IPS-NIHi7 (cell line): ENCODE results near the gene PTPRE.
A peak's percentile ranks its signal among the peaks of the same experiment; 100 is the strongest.

Experiments
- DNase-seq: peaks from one replicate; pipeline ENCODE4 v3.0.0; 2012; ENCODE audit warnings: mixed read lengths; ENCODE audit errors: extremely low spot score

PTPRE gene

GRCh38 chr10:128059266-128059981, 152.5 kb downstream of the PTPRE start:
- DNase-seq: no peak

- no peak for DNase-seq
Observed at GRCh38 chr10:128059982-128060293, 153.0 kb downstream of the PTPRE start.

DNA sequence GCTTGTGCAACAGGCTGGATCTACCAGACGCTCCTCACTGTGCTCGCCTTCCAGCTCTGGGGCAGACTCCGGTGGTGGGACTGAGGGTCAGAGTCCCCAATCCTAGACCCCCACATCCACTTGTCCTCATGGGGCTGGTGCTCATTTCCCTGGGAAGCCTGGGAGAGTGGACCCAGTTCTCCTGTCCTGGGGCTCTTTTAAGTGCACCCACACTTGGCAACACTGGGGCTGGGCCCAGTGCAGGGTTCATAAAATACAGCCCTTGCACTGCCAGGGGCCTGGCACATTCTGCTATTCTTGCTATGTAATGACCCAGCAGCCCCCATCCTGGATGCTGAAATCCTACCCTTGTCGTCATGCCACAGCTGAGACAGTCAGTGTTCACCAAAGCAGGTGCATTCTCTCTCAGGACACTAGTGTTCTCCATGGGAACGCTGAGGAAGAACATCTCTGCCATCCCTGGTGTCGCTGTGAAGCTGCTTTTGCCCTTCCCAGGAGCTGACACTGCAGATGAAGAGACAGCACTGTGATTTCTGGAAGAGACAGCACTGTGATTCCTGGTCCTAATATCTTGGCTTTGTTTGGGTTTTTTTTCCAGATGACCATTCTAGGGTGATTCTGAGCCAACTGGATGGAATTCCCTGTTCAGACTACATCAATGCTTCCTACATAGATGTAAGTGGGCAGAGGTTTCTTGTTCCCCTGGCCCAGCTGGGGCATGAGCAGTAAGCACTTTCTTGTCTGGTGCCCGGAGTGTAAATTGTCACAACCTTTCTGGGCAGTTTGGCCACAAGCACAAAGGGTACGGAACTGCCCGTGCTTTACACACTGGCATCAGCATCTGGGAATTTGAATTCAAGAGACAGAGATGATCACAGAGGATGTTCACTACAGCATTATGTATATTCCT, 153.7 kb downstream of the PTPRE start:
- DNase-seq: no peak

GRCh38 chr10:128061306-128062300, 154.7 kb downstream of the PTPRE start:
- DNase-seq: no peak

GRCh38 chr10:128062331-128062880, 155.5 kb downstream of the PTPRE start:
- DNase-seq: peak; percentile 45

DNA sequence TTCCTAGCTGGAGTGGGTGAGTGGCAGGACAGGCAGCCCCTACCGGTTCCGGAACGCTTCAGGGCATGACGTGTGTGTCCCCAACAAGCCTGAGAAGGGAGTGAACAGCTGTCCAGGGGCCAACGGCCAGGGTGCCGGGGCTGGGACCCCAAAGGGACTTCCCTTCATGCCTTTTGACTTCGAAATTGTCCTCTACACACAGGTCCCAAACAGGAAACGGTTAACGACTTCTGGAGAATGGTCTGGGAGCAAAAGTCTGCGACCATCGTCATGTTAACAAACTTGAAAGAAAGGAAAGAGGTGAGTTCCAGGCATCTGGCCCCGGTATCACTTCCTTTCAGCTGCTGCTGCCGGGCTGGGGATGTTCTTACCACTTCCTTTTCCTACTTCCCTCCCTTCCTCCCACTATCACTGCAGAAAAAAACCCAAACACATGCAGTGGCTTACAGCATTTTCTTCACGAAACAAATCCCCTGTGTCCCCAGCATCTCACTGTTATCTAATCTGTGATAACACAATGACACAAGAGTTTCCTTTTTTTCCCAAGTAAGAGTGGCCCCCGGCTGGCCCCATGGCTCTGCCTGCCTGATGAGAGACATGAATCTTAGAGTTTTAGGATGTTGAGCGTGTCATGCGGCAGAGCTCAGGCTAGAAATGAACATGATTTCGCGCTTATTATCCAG, 156.1 kb downstream of the PTPRE start:
- no peak for DNase-seq

DNA sequence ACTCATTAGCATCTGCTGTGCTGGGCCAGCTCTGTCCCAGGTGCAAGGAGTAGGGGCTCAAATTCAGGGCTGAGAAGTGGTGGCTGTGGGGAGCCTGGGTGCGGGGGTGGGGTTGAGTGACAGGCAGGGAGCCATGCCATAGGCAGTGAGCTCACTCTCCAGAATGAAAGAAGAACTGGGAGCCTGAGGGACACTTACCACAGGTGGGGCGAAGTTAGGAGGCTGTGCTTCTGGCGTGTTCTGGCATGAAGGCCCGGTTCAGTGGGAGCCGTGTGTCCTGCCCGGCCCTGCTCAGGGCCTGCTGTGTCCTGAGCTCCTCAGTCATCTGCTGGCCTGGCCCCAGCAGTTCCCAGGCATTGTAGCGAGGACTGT, 156.8 kb downstream of the PTPRE start:
- DNase-seq: no peak

GRCh38 chr10:128064108-128064969, 157.4 kb downstream of the PTPRE start:
- no peak for DNase-seq

DNA sequence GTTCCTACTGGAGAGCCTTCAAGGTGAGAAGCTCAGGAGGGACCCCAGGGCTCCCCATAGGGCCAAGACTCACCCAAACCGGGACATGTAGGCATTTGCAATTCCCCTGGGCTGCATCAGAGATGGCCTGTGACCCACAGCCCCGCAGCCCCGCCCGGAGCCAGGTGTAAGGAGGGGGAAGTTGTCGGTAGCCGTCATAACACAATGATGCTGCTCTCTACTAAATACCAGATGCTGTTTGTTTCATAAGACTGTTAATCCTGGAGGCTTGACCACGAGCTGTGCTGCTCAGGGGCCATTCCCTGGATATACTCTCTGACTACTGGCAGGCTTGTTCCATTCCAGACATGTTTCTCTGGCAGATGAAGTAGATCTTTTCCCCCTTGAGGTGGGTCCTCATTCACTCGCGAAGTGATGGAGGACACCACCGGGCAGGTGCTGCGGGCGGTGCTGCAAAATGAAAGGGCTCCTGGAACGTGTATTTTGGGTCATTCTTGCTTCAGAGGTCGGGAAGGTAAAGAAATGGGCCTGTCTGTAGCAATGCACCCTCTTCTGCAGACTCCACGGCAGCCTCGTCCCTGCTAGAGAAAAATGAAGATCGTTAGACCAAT, 158.2 kb downstream of the PTPRE start:
- no peak for DNase-seq

GRCh38 chr10:128065881-128066534, 159.1 kb downstream of the PTPRE start:
- DNase-seq: no peak

- DNase-seq: no peak
Observed at GRCh38 chr10:128066870-128067382, 160.0 kb downstream of the PTPRE start.

- no peak for DNase-seq
Observed at GRCh38 chr10:128067691-128068397, 160.9 kb downstream of the PTPRE start.

- no peak for DNase-seq
Observed at GRCh38 chr10:128068398-128069285, 161.7 kb downstream of the PTPRE start.

GRCh38 chr10:128069351-128070051, 162.6 kb downstream of the PTPRE start:
- DNase-seq: peak; percentile 81

GRCh38 chr10:128070161-128070560, 163.3 kb downstream of the PTPRE start:
- DNase-seq: no peak

GRCh38 chr10:128070721-128071416, 164.0 kb downstream of the PTPRE start:
- DNase-seq: no peak
